SK-N-MC (cell line): ENCODE data around the gene FCAMR.

Experiments used
- EZH2 ChIP-seq: fragments of 200-600 bp; sonication (generic); IDR thresholded peaks from one replicate; pipeline ENCODE4 v1.6.1; 2017; ENCODE audit warnings: antibody characterized with exemption
- FOXP2 ChIP-seq: optimal IDR thresholded peaks from 2 replicates; pipeline ENCODE3; 2011; ENCODE audit warnings: mild to moderate bottlenecking, moderate library complexity; ENCODE audit not compliant: insufficient read depth; ENCODE audit errors: extremely low read length, control extremely low read depth
- POLR2AphosphoS5 ChIP-seq: IDR thresholded peaks from 2 replicates; pipeline ENCODE4 v1.6.1; 2012; ENCODE audit warnings: mild to moderate bottlenecking, low read depth, low read length, borderline replicate concordance

GRCh38 chr1:206971029-206971655 lies 882 bp upstream of the FCAMR start:
- TF ChIP-seq EZH2 (no peak), FOXP2 (no peak), POLR2AphosphoS5 (no peak)
